Mesenchymal stem cell (in vitro differentiated cells and primary cell): Measurements from ENCODE around the gene AASDH.

ENCODE experiments used
- DNase-seq: peaks from one replicate; pipeline ENCODE4 v3.0.0-alpha.2; 2013
- H2AFZ ChIP-seq: one replicate; pipeline ENCODE4 v1.6.1; 2013; ENCODE audit warnings: low read depth, mild to moderate bottlenecking, control low read depth, inconsistent platforms, low read length, moderate library complexity
- H2AK5ac ChIP-seq: 2 replicates; pipeline ENCODE4 v1.6.1; 2013; ENCODE audit warnings: low read length, moderate library complexity, mild to moderate bottlenecking, inconsistent platforms; ENCODE audit not compliant: severe bottlenecking
- H2BK120ac ChIP-seq: one replicate; pipeline ENCODE4 v1.6.1; 2013; ENCODE audit warnings: low read depth, mild to moderate bottlenecking, inconsistent platforms, low read length, moderate library complexity
- H2BK12ac ChIP-seq, 2 experiments: one replicate each; pipeline ENCODE4 v1.6.1; 2013; ENCODE audit warnings: inconsistent platforms in 2 of 2, low read length in 2 of 2, mild to moderate bottlenecking in 2 of 2, moderate library complexity in 2 of 2, control low read depth in 1 of 2
- H2BK15ac ChIP-seq: one replicate; pipeline ENCODE4 v1.6.1; 2013; ENCODE audit warnings: mild to moderate bottlenecking, low read depth, inconsistent platforms; ENCODE audit not compliant: poor library complexity, severe bottlenecking
- H2BK5ac ChIP-seq: 2 replicates; pipeline ENCODE4 v1.6.1; 2013; ENCODE audit warnings: low read depth, mild to moderate bottlenecking, low read length, control low read depth, inconsistent platforms; ENCODE audit not compliant: poor library complexity, severe bottlenecking
- H3K14ac ChIP-seq, 2 experiments: one replicate each; pipeline ENCODE4 v1.6.1; 2013; ENCODE audit warnings: inconsistent platforms in 2 of 2, low read length in 2 of 2, control low read depth in 1 of 2, mild to moderate bottlenecking in 1 of 2, moderate library complexity in 1 of 2
- H3K18ac ChIP-seq, 2 experiments: one replicate each; pipeline ENCODE4 v1.6.1; 2013; ENCODE audit warnings: inconsistent platforms in 2 of 2, low read length in 2 of 2, control low read depth in 1 of 2, low read depth in 1 of 2, mild to moderate bottlenecking in 1 of 2
- H3K23ac ChIP-seq, 2 experiments: one replicate each; pipeline ENCODE4 v1.6.1; 2013; ENCODE audit warnings: inconsistent platforms in 2 of 2, low read length in 2 of 2, mild to moderate bottlenecking in 2 of 2, moderate library complexity in 2 of 2, control low read depth in 1 of 2
- H3K27ac ChIP-seq: 2 replicates; pipeline ENCODE4 v1.5.1; 2013; ENCODE audit warnings: mild to moderate bottlenecking, moderate library complexity, low read length, control low read depth, inconsistent platforms; ENCODE audit not compliant: poor library complexity, severe bottlenecking
- H3K27me3 ChIP-seq, 2 experiments: 2 replicates each; pipeline versions ENCODE4 v1.6.1 to v1.7.0; 2013; ENCODE audit warnings: low read length in 2 of 2, mild to moderate bottlenecking in 2 of 2, moderate library complexity in 2 of 2, control low read depth in 1 of 2, inconsistent platforms in 1 of 2; ENCODE audit not compliant: control insufficient read depth in 1 of 2, insufficient read depth in 1 of 2
- H3K36me3 ChIP-seq, 2 experiments: 2 replicates each; pipeline versions ENCODE4 v1.6.1 to v1.7.0; 2013; ENCODE audit warnings: low read length in 2 of 2, control low read depth in 1 of 2, inconsistent platforms in 1 of 2, low read depth in 1 of 2, mild to moderate bottlenecking in 1 of 2; ENCODE audit not compliant: insufficient read depth in 2 of 2, control insufficient read depth in 1 of 2
- H3K4ac ChIP-seq, 2 experiments: one replicate each; pipeline ENCODE4 v1.6.1; 2013; ENCODE audit warnings: inconsistent platforms in 2 of 2, low read length in 2 of 2, mild to moderate bottlenecking in 2 of 2, moderate library complexity in 2 of 2, control low read depth in 1 of 2, low read depth in 1 of 2
- H3K4me1 ChIP-seq: 2 replicates; pipeline ENCODE4 v1.6.1; 2013; ENCODE audit warnings: low read depth, low read length, control low read depth; ENCODE audit not compliant: control insufficient read depth, insufficient read depth
- H3K4me2 ChIP-seq: 2 replicates; pipeline ENCODE4 v1.6.1; 2013; ENCODE audit warnings: low read length, mild to moderate bottlenecking, inconsistent platforms; ENCODE audit not compliant: poor library complexity, severe bottlenecking
- H3K4me3 ChIP-seq, 2 experiments: 2 replicates each; pipeline versions ENCODE4 v1.5.1 to v1.7.0; 2013; ENCODE audit warnings: low read length in 2 of 2, mild to moderate bottlenecking in 2 of 2, control low read depth in 1 of 2, low read depth in 1 of 2; ENCODE audit not compliant: insufficient read depth in 1 of 2
- H3K79me1 ChIP-seq: replicated peaks from 2 replicates; pipeline ENCODE4 v1.6.1; 2013; ENCODE audit warnings: mild to moderate bottlenecking, control low read depth, low read length, inconsistent platforms; ENCODE audit not compliant: poor library complexity, severe bottlenecking
- H3K9ac ChIP-seq: 2 replicates; pipeline ENCODE4 v1.7.0; 2013; ENCODE audit warnings: mild to moderate bottlenecking, low read length, moderate library complexity
- H3K9me3 ChIP-seq: 2 replicates; pipeline ENCODE4 v1.7.0; 2013; ENCODE audit warnings: mild to moderate bottlenecking, low read length; ENCODE audit not compliant: control insufficient read depth
- H4K8ac ChIP-seq: one replicate; pipeline ENCODE4 v1.6.1; 2013; ENCODE audit warnings: inconsistent platforms, mild to moderate bottlenecking, low read length, moderate library complexity
- H4K91ac ChIP-seq: one replicate; pipeline ENCODE4 v1.6.1; 2013; ENCODE audit warnings: mild to moderate bottlenecking, low read length, inconsistent platforms
- WGBS: methylation state at CpG from one replicate; pipeline ENCODE4 v1.1.7; 2013; ENCODE audit warnings: mixed read lengths; 5-methylcytosine and 5-hydroxymethylcytosine counted together

Gene AASDH

DNA sequence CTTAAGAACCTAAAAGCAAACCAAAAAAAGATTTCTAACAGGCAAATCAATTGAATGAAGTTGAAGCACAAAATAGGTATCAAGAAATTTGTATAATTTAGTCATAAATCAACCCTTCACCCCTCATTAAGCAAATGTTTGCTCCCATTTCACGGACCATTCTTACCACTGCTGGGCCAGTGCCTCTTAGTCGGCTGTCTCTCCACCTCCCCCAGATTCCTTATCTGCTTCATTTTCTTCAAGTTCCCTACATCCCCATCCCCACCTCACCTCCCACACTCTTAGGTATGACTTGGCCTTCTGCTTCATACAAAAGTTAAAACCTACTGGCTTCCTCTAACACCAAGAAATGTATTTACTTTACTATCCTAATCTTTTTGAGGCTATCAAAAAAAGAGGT lies 11.8 kb downstream of the AASDH start:
- Histone ChIP-seq H2BK120ac (no peak overlapping the region), H2BK12ac (no peak overlapping the region), H2AFZ (no peak overlapping the region), H3K14ac (no peak overlapping the region), H4K8ac (no peak overlapping the region), H3K79me1 (no peaks in the 10 kb centered on the region), H3K4me3 (no peak overlapping the region), H3K9me3 (no peaks in the 10 kb centered on the region), H3K36me3 (peaks cover 0 to 35% of the 10 kb centered on the region in 2 experiments), H2BK15ac (no peak overlapping the region), H3K4ac (no peak overlapping the region), H3K27ac (no peak overlapping the region), H2BK5ac (no peak overlapping the region), H3K18ac (no peak overlapping the region), H3K23ac (no peak overlapping the region), H3K4me2 (no peak overlapping the region), H2AK5ac (no peak overlapping the region), H3K27me3 (no peaks in the 10 kb centered on the region), H3K4me1 (no peaks in the 10 kb centered on the region), H3K9ac (no peak overlapping the region), H4K91ac (no peak overlapping the region)
- DNase-seq, result no peak
- 90% methylated on average over 2 of the region's 2 CpGs for WGBS

DNA sequence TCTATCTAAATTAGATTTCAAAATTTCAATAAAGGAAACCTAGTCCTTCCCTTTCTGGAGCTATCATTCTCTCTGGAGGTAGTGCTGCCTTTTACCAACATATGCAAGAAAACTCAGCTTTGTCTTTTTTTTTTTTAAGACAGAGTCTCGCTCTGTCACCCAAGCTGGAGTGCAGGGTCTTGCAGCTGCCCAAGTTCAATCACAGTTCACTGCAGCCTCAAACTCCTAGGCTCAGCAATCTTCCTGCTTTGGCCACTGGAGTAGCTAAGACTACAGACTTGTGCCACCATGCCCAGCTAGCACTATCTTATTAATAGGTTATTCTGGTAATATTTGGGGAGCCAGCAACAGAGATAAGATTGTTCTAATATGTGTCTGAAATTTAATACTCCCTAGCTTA lies 12.3 kb downstream of the AASDH start:
- no peaks in the 10 kb centered on the region for H3K9me3 ChIP-seq
- no peak overlapping the region for H3K4me3 ChIP-seq
- 65% methylated on average over 1 of the region's 1 CpG for WGBS
- no peak overlapping the region for H2BK120ac ChIP-seq
- H3K23ac ChIP-seq, result no peak overlapping the region
- no peak overlapping the region for H2BK15ac ChIP-seq
- no peak overlapping the region for H3K9ac ChIP-seq
- peaks cover 2 to 36% of the 10 kb centered on the region in 2 experiments for H3K36me3 ChIP-seq
- H3K27ac ChIP-seq, result no peak overlapping the region
- H2AFZ ChIP-seq, result no peak overlapping the region
- no peak for DNase-seq
- H3K4me1 ChIP-seq, result no peaks in the 10 kb centered on the region
- no peak overlapping the region for H4K8ac ChIP-seq
- no peak overlapping the region for H3K18ac ChIP-seq
- H3K14ac ChIP-seq, result no peak overlapping the region
- no peaks in the 10 kb centered on the region for H3K27me3 ChIP-seq
- H3K79me1 ChIP-seq, result no peaks in the 10 kb centered on the region
- H3K4ac ChIP-seq, result no peak overlapping the region
- no peak overlapping the region for H2BK12ac ChIP-seq
- no peak overlapping the region for H4K91ac ChIP-seq
- H2AK5ac ChIP-seq, result no peak overlapping the region
- no peak overlapping the region for H2BK5ac ChIP-seq
- no peak overlapping the region for H3K4me2 ChIP-seq

DNA sequence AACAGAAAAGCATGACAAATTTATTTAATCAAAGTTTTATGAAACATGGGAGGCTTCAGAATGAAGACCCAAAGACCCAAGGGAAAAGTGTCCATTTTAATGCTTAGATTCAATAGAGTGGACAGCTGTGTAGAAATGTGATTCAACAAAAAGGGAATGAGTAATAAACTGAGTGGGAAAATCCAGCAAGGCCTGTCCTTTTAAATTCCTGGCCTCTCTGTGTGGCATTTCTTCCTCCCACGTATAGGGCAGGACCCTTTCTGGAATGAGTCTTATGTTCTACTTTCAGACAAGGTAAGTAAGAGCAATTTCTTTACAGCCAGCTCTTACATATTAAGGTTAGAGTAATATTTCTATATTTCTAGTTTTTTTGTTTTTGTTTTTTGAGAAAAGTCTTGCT lies 14.5 kb downstream of the AASDH start:
- Histone ChIP-seq H3K18ac (no peak overlapping the region), H3K4ac (no peak overlapping the region), H2BK15ac (no peak overlapping the region), H3K23ac (no peak overlapping the region), H3K4me1 (no peaks in the 10 kb centered on the region), H3K36me3 (peaks cover 2 to 36% of the 10 kb centered on the region in 2 experiments), H2AFZ (no peak overlapping the region), H3K4me3 (no peak overlapping the region), H3K79me1 (no peaks in the 10 kb centered on the region), H3K9ac (peak overlapping the region; percentile 5), H3K4me2 (no peak overlapping the region), H3K27ac (no peak overlapping the region), H3K9me3 (no peaks in the 10 kb centered on the region), H2BK5ac (no peak overlapping the region), H4K8ac (no peak overlapping the region), H2AK5ac (no peak overlapping the region), H3K27me3 (no peaks in the 10 kb centered on the region), H4K91ac (no peak overlapping the region), H2BK12ac (no peak overlapping the region), H3K14ac (no peak overlapping the region), H2BK120ac (no peak overlapping the region)
- WGBS, result no CpG with 5 or more reads among the region's 1 CpG
- no peak for DNase-seq

DNA sequence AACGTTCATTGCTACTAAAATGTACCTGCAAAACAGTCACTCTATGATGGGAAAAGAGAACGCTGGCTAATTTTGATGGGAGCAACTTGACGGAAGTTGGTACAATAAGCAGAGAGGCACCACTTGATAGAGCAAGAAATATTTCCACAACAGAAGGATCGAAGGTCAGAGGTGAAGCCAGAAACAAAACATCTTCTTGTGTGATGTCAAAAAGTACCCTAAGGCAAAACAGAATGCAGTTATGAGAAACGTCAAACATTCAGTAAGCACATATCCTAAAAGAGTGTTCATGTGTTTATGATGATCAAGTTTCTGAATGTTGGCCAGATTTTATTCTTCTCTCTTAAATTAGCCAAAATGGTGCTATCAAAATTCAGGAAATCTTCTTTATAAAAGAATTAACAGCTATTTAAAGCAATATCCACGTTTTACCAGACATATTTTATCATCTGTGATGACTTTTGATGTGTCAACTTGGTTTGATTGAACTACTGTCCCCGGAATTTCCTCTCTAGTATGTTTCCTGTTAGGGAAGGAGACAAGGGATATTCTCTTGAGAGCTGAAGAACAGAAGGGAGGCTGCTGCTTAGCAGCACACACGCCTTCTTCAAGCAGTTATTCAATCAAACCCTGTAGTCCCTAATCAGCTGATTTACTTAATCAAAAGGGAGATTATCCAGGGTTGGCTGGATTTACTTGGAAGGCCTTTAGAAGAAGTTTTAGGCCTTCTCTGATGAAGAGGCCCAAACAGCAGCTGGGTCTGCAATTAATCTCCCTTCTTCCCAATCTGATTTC lies 15.7 kb downstream of the AASDH start:
- H3K4me3 ChIP-seq, result no peak overlapping the region
- no peak overlapping the region for H4K8ac ChIP-seq
- no peak overlapping the region for H3K14ac ChIP-seq
- no peaks in the 10 kb centered on the region for H3K27me3 ChIP-seq
- 76% methylated on average over 5 of the region's 8 CpGs for WGBS
- H3K18ac ChIP-seq, result no peak overlapping the region
- H2AK5ac ChIP-seq, result no peak overlapping the region
- no peak for DNase-seq
- H2AFZ ChIP-seq, result no peak overlapping the region
- no peak overlapping the region for H4K91ac ChIP-seq
- no peak overlapping the region for H3K4ac ChIP-seq
- H3K9ac ChIP-seq, result no peak overlapping the region
- no peak overlapping the region for H2BK5ac ChIP-seq
- H3K23ac ChIP-seq, result no peak overlapping the region
- peaks cover 2 to 30% of the 10 kb centered on the region in 2 experiments for H3K36me3 ChIP-seq
- H3K4me1 ChIP-seq, result no peaks in the 10 kb centered on the region
- H2BK12ac ChIP-seq, result no peak overlapping the region
- no peak overlapping the region for H3K4me2 ChIP-seq
- no peak overlapping the region for H3K27ac ChIP-seq
- no peak overlapping the region for H2BK120ac ChIP-seq
- no peak overlapping the region for H2BK15ac ChIP-seq
- no peaks in the 10 kb centered on the region for H3K9me3 ChIP-seq
- H3K79me1 ChIP-seq, result no peaks in the 10 kb centered on the region
